Stimulated activated CD8-positive, alpha-beta memory T cell treated with anti-CD3 and anti-CD28 coated beads, Interleukin-15, amount 100 ng/mL, for 4 hours (primary cell): ENCODE results near the gene TUBA3E.
"Not testable (repeated sequence)": the region's sequence is repeated elsewhere in the genome, so short reads cannot be mapped to it uniquely, and the experiment has no call there.

ENCODE experiments used
- DNase-seq, 2 donors: peaks; one replicate each; pipeline ENCODE4 v3.0.0-alpha.2; 2020; ENCODE audit warnings: low read depth in 2 of 2

The TUBA3E gene

GRCh38 chr2:130198343-130198742, at the start of gene TUBA3E:
Gene TUBA3E, minus strand, starts transcription at chr2:130198439. Its CDS starts 79 bp downstream, at chr2:130198360.
- DNase-seq = no peak

DNA sequence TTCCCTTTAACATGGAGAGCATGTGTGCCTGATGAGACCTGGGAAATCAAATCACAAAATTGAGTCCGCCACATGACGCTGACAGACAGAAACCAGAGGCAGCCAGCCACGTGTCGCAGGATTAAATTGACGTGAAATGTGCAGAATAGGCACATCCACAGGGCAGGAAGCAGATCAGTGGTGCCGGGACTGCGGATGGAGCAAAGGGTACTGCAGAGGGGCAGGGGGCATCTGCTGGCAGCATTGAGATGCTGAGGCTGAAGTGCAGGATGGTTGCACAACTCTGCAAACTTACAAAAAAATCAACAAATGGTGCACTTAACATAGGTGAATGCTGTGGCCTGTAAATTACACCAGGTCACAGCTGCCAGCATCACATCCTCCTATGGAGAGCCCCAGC, 48.2 kb upstream of the TUBA3E start:
- DNase-seq = no peak

DNA sequence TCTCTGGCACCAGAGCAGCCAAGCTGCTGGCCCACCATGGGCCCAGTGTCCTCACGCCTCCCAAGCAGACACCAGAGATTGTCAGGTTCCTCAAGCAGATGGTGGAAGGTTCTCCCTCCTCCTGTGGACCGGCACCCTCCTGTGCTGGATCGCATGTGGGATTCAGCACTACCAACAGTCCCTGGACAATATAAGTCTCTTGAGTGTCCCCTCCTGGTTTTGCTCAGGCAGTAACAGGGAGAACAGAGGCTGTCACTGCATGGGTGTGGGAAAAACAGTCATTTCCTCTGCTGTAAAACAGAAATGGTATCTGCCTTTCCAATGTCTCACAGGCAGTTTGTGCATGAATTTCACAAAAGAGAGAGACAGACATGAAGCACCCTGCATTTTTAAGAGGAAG, 47.7 kb upstream of the TUBA3E start:
- DNase-seq = no peak

DNA sequence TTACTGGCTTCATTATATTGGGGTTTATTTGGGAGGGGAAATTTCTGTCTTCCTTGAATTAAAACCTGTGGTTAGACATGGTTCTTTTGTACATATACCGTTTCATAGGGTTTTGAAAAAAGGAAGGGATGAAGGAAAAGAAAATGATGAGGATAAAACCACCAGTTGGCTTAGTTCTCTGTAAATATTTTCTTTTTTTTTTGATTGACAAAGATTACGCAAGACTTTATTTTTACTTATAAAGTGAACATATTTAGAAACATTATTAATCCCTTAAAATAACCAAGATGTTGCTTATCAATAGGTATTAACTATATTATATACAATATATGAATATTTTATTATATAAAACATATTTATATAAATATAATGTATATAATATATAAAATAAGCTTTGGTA, 45.1 kb upstream of the TUBA3E start:
- DNase-seq = no peak

- no peak for DNase-seq
These were observed 42.9 kb upstream of the TUBA3E start for GRCh38 chr2:130241041-130241707.

GRCh38 chr2:130239581-130239980, 41.3 kb upstream of the TUBA3E start:
- not testable (repeated sequence) for DNase-seq

- not testable (repeated sequence) for DNase-seq
These were observed 34.8 kb upstream of the TUBA3E start for GRCh38 chr2:130233066-130233465.

DNA sequence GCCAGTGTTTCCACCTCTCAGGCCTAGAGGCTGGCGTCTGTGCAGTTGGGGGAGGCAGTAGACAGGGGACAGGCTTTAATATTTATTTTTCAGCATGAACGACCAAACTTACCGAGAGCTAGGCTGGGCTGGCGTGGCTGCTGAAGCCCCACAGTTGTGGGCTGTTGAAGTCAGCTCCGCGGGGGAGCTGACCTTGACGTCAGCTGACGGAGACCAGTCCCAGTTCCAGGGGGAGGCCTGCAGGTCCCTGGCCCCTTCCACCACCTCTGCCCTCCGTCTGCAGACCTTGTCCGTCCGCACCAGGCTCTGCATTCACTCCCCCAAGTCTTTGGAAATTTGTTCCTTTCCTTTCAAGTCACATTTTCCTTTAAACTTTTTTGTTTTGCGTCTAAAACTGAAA, 33.4 kb upstream of the TUBA3E start:
- DNase-seq = no peak

DNA sequence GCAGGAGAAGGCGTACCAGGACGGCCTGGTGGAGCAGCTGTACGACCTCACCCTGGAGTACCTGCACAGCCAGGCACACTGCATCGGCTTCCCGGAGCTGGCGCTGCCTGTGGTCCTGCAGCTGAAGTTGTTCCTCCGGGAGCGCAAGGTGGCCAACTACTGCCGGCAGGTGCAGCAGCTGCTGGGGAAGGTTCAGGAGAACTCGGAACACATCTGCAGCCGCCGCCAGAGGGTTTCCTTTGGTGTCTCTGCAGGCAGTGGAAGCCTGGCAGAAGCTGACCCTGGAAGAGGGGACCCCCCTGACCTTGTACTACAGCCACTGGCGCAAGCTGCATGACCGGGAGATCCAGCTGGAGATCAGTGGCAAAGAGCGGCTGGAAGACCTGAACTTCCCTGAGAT, 32.7 kb upstream of the TUBA3E start:
- DNase-seq = not testable (repeated sequence)

DNA sequence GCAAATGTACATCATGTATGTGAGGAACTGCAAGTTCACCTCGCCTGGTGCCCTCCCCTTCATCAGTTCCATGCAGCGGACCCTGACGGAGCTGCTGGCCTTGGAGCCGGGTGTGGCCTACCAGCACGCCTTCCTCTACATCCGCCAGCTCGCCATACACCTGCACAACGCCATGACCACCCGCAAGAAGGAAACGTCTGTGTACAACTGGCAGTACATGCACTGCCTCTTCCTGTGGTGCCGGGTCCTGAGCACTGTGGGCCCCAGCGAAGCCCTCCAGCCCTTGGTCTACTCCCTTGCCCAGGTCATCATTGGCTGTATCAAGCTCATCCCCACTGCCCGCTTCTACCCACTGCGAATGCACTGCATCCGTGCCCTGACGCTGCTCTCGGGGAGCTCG, 32.1 kb upstream of the TUBA3E start:
- DNase-seq = not testable (repeated sequence)

GRCh38 chr2:130229161-130229510, 30.9 kb upstream of the TUBA3E start:
- not testable (repeated sequence) for DNase-seq

DNA sequence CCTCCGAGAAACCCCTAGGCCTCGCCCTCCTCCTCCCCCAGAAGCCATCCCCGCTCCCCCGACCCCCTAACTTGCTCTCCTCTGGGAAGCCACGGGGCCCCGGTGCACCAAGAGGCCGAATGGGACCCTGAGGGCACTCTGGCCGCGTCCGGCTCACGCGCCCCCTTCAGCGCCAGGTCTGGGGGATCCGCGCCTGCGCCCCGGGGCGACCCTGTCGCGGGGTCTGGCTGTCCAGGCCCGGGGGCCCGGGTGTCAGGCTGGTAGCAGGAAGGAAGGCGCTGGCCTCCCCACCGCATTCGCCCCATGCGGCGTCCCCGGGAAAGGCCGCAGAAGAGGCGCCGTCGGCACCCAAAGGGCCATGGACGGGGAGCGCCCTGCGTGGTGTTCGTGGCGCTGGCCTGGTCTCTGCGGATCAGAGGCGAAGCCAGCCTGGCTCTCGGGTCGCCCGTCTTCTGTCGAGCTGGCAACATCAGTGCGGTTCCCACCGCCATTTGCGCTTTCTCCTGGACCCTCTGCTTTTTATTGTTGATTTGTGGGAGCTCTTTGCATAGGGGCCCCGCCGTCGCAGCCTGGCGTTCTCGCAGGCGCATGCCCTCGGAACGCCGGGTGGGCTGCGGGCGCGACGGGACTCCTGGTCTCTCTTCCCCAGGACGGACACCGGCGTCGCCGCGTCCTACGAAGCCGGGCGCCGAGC, 30.4 kb upstream of the TUBA3E start:
- not testable (repeated sequence) for DNase-seq

- not testable (repeated sequence) for DNase-seq
These were observed 29.8 kb upstream of the TUBA3E start for GRCh38 chr2:130228005-130228404.

DNA sequence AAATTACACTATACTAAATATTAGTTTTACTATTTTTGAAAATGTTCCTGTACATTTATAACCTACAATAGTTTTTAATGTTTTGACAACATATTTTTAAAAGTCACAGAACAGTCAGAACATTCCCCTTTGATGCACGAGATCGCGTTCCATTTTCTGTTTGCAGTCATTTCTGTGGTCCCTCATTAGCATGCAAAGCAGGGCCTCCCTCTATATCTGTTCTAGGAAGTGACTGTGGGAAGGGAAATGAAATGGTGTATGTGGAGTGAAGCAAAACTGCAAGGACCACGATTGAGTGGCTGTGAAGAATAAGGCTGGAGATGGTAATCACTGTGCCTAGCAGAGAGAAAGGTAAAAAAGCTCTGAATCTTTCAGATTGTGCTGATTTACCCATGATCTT, 24.3 kb upstream of the TUBA3E start:
- not testable (repeated sequence) for DNase-seq

GRCh38 chr2:130220505-130220904, 22.3 kb upstream of the TUBA3E start:
- not testable (repeated sequence) for DNase-seq

- DNase-seq = not testable (repeated sequence)
These were observed 20.9 kb upstream of the TUBA3E start for GRCh38 chr2:130219147-130219546.

- not testable (repeated sequence) for DNase-seq
These were observed 8.8 kb upstream of the TUBA3E start for GRCh38 chr2:130207051-130207450.

GRCh38 chr2:130203150-130203549, 4.9 kb upstream of the TUBA3E start:
- DNase-seq = not testable (repeated sequence)

DNA sequence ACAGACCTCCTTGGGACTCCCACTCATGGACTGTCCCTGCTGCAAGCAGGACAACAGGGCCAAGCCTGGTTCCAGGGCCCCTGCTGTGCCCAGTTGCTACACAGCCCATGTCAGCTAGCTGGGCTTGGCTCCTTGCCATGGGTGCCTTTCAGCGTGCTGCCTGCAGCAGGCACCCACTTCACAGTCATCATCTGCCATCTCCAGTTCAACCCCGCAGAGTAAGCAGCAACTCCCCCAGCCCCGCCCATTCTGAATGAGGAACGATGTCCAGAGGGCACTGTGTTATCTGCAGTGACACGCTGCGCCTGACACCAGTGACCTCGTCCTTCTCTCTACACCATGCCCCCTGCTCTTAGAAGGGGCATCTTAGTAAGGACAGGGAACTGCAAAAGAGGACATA, 4.3 kb upstream of the TUBA3E start:
- not testable (repeated sequence) for DNase-seq

DNA sequence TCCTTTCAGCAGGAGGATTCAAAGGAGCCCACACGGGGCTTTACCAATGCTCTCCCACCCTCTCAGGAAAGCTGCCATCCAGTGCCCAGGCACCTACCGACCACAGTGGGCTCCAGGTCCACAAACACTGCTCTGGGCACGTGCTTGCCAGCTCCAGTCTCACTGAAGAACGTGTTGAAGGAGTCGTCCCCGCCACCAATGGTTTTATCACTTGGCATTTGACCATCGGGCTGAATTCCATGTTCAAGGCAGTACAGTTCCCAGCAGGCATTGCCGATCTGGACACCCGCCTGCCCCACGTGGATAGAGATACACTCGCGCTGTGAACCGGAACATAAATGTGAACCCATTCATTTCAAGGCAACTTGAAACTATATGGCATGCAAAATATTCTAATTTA, 2.2 kb downstream of the TUBA3E start:
- not testable (repeated sequence) for DNase-seq

GRCh38 chr2:130195089-130195635, 3.1 kb downstream of the TUBA3E start:
- DNase-seq = not testable (repeated sequence)

- DNase-seq = not testable (repeated sequence)
These were observed 4.4 kb downstream of the TUBA3E start for GRCh38 chr2:130193824-130194223.

GRCh38 chr2:130192451-130192850, 5.8 kb downstream of the TUBA3E start:
- DNase-seq = not testable (repeated sequence)
